WTC11 (cell line): ENCODE measurements around the gene PKN3.

Experiments used
- CTCF ChIP-seq: fragments of 200-600 bp; IDR thresholded peaks from 2 replicates; pipeline ENCODE4 v1.8.0; 2022; ENCODE audit warnings: antibody characterized with exemption
- ELF4 ChIP-seq: sonication (generic); formaldehyde crosslinking; IDR thresholded peaks from 2 replicates; pipeline ENCODE4 v1.8.1; 2022; ENCODE audit warnings: low read depth, mild to moderate bottlenecking, moderate library complexity, missing genetic modification reagents
- FOXJ3 ChIP-seq: sonication (generic); formaldehyde crosslinking; IDR thresholded peaks from 2 replicates; pipeline ENCODE4 v1.9.0; 2021; ENCODE audit warnings: missing genetic modification reagents, mild to moderate bottlenecking, borderline replicate concordance
- IRF1 ChIP-seq: sonication (generic); formaldehyde crosslinking; IDR thresholded peaks from 2 replicates; pipeline ENCODE4 v1.8.0; 2023; ENCODE audit warnings: missing genetic modification reagents
- IRF2 ChIP-seq: sonication (generic); formaldehyde crosslinking; IDR thresholded peaks from 2 replicates; pipeline ENCODE4 v1.8.0; 2022; ENCODE audit warnings: low read depth, missing genetic modification reagents, borderline replicate concordance
- MLX ChIP-seq: sonication (generic); formaldehyde crosslinking; IDR thresholded peaks from 2 replicates; pipeline ENCODE4 v1.8.1; 2023; ENCODE audit warnings: mild to moderate bottlenecking, missing genetic modification reagents, moderate library complexity
- NR3C1 ChIP-seq: sonication (generic); formaldehyde crosslinking; conservative IDR thresholded peaks from 2 replicates; pipeline ENCODE4 v1.8.1; 2023; ENCODE audit warnings: low read depth, mild to moderate bottlenecking, missing genetic modification reagents
- SMAD3 ChIP-seq: sonication (generic); formaldehyde crosslinking; IDR thresholded peaks from 2 replicates; pipeline ENCODE4 v1.8.0; 2022; ENCODE audit warnings: missing genetic modification reagents, mild to moderate bottlenecking, borderline replicate concordance
- TP53 ChIP-seq: sonication (generic); formaldehyde crosslinking; IDR thresholded peaks from 2 replicates; pipeline ENCODE4 v1.8.1; 2023; ENCODE audit warnings: mild to moderate bottlenecking, missing genetic modification reagents

- no peak for TF ChIP-seq CTCF
- no peak for TF ChIP-seq TP53
- no peak for TF ChIP-seq MLX (CRISPR knock-in tag)
- no peak for TF ChIP-seq SMAD3 (CRISPR knock-in tag)
- no peak for TF ChIP-seq NR3C1 (CRISPR knock-in tag)
- TF ChIP-seq IRF1 = no peak
- no peak for TF ChIP-seq ELF4
- no peak for TF ChIP-seq IRF2 (CRISPR knock-in tag)
- TF ChIP-seq FOXJ3 (CRISPR knock-in tag) = no peak
Observed at GRCh38 chr9:128675382-128675781, 26.9 kb upstream of the PKN3 start.
